Measurements from ENCODE around the gene CIDEB.
A peak's percentile ranks its signal among the peaks of the same experiment; 100 is the strongest.
"Not testable (repeated sequence)": the region's sequence is repeated elsewhere in the genome, so short reads cannot be mapped to it uniquely, and the experiment has no call there.

CIDEB gene, protein sequence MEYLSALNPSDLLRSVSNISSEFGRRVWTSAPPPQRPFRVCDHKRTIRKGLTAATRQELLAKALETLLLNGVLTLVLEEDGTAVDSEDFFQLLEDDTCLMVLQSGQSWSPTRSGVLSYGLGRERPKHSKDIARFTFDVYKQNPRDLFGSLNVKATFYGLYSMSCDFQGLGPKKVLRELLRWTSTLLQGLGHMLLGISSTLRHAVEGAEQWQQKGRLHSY

DNA sequence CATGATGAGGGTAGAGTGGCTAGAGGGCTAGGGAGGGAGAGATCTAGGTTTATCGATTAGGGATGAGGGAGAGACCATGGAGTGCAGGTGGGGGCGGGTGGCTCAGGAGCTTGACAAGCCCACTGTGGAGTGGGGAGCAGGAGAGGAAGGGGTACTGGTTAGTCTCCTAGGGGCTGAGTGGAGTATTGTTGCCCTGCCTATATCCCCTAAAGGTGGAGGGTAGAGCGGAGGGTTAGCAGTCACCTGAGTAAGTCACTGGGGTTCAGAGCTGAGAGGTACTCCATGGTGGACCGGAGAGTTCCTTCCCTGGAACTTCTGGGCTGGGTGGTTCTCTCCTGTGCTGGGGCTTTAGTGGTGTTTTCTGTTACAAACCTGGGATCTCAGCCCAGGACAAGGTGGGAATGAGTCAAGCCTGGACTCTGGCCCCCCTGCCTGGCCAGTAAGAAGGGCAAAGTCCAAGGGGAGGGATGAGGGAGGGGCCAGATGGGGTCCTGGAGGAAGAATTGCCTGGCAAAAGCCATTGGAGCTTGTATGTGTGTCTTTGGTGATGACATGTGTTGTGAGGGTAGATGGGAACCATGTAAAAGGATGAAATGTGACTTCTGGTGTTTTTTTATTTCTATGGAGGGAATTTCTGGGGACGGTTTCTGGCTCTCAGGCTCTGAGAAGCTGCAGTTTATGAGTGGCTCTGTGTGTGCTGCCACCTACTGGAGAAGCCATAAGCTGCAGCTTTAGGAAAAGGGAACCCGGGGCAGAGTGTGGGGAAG, at the start of gene CIDEB:
Gene CIDEB (minus strand): TSS at position 403 of the 767 bp plus-strand sequence. CDS start 119 bp downstream, at position 284.
- no peak for DNase-seq

DNA sequence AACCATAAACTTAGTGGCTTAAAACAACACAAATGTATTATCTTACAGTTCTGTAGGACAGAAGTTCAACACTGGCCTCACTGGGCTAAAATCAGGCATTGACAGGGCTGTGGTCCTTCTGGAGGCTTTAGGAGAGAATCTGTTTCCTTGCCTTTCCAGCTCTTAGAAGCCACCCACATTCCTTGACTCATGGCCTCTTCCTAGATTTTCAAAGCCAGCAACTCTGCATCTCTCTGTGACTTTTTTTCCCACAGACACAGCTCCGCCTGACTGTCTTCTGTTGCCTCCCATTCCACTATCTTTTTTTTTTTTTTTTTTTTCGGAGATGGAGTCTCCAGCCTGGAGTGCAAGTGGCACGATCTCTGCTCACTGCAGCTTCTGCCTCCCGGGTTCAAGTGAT, 48.4 kb upstream of the CIDEB start:
- DNase-seq, result no peak

DNA sequence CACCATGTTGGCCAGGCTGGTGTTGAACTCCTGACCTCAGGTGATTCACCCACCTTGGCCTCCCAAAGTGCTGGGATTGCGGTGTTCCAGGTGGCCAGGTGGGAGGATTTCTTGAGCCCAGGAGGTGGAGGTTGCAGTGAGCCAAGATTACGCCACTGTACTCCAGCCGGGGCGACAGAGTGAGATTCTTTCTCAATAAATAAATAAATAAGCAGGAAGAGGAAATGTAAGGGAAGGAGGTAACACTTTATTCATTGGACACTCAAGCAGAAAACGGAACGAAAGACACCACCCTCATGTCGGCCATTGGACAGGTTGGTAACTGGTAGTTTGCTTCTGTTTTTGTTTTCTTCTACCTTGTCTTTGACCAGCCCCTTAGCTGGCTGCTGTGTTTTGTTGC, 47.2 kb upstream of the CIDEB start:
- no peak for DNase-seq

DNA sequence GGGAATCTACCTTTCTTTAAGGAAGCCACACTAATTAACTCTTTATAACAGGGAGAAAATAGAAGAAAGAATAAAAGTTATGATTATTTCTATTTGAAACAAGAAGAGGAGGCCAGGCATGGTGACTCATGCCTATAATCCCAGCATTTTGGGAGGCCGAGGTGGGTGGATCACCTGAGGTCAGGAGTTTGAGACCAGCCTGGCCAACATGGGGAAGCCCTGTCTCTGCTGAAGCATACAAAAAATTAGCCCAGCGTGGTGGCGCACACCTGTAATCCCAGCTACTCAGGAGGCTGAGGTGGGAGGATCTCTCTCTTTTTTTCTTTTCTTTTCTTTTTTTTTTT, 46.7 kb upstream of the CIDEB start:
- not testable (repeated sequence) for DNase-seq

DNA sequence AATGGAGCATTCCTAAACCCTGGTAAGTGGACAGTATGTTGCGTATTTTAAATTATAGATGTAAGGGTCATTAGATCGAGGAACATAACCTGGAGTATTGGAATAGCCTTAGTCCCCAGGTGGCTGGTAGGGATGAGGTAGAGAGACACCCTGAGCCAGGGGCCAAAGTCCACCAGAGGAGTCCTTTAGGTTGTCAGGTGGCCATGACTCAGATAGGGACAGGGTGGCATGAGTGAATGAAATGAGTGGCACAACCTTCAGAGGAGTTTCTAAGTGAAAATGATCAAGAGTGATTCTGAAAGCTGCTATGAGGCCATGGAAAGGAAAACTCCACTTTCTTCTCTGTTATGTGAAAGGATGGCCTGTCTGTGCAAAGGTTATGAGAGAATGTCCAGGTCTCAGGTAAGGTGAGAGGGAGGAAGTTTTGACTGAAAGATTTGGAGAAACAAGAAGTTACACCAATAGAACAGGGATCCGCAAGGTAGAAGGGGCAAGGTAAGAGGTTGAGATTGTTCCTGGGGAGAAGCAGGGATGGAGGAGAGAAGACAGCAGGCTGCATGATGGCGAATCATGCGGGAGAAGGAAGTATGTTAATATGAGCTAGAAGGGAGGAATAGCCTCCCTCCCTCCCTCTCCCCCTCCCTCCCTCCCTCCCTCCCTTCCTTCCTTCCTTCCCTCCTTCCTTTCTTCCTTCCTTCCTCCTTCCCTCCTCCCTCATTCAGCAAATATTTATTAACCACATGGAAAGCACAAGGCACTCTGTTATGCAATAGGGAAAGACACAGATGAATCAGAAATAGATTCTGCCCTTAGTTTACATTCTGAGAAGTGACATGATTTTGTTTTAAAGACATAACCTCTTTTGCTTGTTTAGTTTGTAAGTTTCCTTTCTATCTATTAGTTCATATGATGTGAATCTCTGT, 46.0 kb upstream of the CIDEB start:
- no peak for DNase-seq

DNA sequence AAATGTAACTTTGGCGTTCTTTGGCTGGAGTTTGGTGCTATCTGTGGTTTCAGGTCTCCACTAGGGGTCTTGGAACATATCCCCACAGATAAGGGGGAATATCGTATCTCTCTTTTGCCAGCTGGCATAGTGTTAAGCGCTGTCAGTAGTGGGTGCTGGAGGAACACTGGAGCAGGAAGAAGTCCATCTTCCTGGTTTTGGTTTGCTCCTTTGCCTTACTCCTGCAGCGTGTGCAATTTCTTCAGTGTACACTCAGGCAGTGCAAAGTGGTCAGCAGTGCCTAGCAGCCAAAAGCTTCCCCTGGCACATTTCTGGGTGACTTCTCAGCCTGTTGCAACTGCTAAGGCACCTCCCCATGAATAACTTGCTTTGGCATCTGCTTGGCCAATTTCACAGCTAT, 43.7 kb upstream of the CIDEB start:
- peak; percentile 46 for DNase-seq

DNA sequence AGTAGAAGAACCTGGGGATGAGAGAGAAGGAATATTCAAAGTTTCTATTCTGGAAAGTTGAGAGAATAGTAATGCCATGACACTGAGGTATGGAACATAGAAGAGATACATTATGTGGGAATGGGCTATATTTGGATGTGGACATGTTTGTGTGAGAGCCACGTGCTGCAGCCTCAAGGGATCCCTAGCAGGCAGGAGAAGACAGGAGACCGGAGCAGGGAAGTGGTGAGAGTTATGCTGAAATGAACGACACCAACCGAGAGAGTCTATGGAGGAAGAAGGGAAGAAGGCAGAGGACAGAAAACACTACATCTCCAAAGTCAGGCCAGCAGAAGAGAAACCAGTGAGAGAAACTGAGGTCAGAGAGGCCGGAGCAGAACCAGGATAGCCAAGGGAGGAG, 42.0 kb upstream of the CIDEB start:
- no peak for DNase-seq

DNA sequence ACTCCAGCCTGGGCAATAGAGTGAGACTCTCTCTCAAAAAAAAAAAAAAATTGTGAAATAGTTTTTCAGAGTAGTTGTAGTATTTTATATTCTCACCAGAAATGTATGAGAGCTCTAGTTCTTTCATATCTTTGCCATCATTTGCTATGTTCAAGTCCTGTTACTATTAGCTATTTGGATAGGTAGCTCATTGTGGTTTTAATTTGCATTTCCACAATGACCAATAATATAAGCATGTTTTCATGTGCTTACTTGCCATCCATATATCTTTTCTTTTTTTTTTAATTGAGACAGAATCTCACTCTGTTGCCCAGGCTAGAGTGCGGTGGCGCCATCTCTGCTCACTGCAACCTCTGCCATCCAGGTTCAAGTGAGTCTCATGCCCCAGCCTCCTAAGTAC, 40.4 kb upstream of the CIDEB start:
- DNase-seq, result no peak

DNA sequence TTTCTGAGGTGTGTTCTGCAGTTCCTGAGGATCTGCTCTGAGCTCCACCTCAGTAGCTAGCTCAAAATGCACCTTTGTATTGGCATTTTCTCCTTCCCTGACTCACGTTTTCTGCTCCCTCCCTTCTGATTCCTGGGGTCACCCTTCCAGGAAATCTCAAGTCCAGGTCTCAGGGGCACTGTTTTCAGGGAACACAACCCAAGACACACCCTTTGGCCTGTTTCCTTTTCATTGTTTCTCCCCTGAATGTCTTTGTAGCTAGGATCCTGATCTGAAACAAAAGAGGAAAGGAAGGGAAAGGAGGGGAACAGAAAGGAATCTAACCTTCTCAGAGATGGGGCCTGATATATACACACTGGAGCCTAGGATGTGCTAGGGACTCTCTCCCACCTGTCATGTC, 39.4 kb upstream of the CIDEB start:
- no peak for DNase-seq

DNA sequence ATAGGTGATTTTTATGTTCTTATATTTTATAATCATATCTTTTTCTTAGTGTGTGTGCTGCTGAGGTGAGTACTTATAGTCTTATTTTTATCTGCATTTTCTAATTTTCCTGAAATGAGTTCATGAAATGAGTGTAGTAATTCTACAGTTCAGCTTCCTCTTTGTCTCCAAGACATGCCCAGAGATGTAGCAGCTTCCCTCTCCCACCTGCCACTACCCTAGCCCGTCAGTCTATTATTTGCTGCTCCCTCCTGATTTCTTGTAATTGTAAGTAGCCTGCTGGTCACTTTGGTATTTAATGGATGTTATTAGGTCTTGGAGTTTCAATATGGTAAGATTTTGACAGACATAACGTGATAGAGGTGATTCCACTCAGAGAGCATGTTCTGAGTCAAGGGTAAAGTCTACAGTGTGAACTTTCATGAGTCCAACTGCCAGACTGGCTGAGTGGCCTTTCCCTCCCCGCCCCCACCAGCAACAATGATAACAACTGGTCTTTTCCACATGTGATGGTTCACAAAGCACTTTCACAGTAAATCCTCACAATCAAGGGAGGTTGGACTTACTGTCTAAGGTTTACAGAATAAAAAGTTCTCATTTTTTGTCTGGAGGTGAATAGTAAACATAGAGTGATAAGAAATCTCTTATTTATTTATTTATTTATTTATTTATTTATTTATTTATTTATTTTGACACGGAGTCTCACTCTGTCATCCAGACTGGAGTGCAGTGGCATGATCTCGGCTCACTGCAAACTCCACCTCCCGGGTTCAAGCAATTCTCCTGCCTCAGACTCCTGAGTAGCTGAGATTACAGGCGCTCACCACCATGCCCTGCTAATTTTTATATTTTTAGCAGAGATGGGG, 36.3 kb upstream of the CIDEB start:
- no peak for DNase-seq

DNA sequence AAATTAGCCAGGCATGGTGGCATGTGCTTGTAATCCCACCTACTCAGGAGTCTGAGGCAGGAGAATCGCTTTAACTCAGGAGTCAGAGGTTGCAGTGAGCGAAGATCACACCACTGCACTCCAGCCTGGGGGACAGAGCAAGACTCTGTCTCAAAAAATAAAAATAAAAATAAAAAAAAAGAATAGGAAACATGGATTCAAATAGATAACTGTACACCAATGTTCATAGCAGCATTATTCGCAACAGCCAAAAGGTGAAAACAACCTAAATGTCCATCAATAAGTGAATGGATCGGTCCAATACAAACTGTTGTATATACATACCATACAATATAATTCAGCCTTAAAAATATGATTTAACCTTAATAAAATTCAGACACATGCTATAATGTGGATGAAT, 35.1 kb upstream of the CIDEB start:
- no peak for DNase-seq

DNA sequence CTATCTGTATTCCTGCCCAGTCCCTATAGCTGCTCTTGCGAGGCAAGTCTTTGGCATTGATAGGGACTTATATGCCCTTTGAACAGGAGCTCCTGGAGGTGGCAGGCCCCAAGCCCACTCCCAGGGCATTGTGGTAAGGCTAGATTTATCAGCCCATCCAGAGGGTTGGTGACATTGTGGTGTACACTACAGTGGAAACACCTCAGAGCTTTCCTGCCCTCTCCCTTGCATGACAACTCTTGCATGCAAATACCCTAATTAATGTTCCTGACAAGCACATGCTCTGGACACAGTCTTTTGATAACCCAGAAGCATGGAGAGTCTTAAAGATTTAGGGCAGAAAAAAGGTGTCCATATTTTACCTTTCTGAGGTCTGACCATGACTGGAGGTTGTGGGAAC, 32.8 kb upstream of the CIDEB start:
- no peak for DNase-seq

DNA sequence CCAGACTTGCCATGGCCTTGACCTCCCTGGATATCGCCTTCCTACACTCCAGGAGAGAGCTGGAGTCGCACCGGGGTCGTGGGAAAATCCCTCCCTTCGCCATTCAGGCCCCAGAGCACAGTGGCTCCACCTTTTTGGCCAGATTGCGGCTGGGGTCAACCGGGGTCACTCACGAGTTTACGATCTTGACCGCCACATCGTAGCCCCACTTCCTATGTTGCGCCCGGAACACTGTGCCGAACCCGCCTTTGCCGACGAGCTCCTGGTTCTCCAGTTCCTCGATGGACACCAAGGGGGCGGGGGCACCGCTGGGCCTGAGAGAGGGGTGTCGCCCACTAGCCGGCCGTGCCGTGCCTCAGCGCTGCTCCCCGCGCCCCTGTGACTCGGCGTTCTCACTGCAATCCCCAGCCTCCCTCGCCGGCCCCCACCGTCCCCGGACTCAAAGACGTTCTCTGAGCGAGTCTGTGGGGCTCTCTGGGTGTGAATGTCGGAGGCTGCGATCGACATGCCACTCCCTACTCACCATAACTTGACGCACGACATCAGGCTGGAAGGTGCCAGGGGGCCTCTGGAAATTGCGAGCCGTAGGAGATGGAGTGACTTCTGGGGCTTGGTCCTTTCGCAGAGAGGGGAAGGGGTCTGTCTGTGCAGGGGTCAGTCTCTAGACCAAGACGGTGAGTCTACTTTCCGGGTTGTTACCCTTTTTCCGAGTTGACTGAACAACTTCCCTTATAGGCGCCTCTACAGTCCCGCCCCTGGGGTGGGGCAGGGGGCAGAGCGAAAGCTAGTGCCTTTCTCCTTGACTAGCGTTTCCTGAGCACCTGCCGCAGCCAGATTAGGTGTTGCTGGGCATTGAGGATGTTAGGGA, 31.7 kb upstream of the CIDEB start, which contains the start of gene RIPK3:
Gene RIPK3 (minus strand): TSS at position 708 of the 868 bp plus-strand sequence. CDS start 165 bp downstream, at position 543.
- DNase-seq, result no peak

DNA sequence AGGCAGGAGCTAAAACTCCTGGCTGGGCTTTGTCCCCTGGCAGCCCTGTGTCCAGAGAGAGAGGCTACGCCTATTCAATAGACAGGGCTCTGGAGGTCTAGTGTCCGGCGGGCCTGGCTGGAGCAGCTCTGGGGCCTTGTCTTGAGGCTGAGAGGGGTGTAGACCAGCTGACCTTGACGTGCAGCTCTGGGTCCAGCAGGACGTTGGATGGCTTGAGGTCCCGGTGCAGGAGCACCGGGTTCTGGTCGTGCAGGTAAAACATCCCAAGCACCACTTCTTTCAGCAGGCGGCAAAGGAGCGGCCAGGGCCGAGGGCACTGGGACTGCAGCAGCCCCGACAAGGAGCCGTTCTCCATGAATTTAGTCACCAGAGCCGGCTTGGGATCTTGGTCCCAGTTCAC, 31.1 kb upstream of the CIDEB start:
- DNase-seq, result no peak

DNA sequence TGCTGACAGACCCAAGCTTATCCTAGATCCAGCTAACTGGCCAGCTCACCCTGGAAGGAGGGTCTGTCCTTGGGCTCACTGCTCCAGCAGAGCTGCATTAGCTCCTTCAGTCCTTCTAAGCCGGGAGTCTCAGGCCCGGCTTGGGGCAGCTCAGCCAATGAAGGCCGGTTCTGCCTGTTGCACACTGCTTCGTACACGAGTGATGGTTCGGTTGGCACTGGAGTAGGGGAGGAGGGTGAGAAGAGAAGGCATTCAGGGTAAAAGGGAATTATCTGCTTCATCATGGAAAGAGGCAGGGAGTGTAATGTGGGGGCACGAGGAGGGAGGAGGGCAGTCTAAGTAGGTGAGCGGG, 30.0 kb upstream of the CIDEB start:
- no peak for DNase-seq

DNA sequence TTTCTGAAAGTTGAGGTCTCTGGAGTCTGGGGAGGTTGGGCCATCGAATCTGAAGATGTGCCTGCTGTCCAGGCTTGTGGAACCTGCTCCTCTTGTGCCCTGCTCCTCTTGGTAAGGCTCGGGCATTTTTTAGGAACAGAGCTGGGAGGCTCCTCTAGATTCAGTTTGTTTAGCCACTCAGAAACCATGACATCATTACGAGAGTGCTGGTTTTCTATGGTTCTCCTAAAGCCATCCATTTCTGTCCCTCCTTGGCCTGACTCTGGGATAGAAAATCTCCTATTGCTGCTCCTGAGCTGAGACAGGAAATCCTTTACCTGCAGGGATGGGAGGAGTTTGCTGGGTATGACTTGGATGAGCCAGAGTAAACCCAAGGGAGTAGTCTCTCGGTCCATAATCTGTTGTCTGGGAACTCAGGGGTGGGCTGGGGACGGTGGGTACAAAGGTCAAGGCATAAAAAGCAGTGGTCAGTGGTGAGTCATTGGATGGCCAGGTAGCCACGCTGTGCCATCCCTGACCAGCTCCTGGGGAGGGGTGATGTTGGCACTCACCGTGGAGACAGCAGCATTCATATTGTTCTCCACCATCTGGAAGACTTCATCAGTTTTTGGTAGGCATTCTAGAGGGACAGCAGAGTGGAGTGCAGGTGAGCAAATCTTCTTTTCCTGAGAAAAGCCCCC, 29.5 kb upstream of the CIDEB start:
- no peak for DNase-seq

DNA sequence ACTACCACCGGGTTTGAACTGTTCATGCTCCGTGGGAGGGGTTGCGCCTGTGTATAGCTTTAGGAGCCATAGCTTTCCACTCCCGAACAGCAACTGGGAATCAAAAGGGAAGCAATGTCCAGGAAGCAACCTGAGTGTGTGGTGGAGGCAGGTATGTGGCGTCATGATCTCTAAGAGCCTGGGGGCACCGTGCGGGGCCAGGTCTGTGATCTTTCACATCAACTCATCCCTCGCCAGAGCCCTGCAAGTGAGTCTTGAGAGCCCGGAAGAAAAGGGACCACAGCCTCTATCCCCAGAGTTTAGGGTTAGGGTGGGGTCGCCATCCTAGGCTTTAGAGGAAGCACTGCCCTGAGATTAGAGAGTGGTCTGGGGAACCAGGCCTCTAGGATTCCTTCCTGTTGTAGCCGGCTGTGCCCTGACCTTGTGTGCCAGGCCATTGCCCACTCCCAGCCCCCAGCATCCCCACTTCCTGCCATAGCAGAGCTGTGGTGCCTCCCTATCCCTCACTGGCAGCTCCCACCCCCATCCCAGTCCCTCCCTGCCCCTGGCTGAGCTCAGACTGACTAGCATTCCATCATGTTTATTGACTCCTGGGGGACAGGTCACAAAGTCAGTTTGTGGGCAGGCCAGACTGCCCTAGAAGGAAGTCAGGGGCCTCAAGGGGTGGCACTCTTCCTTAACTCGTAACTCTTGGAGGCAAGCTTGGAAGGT, 27.8 kb upstream of the CIDEB start:
- no peak for DNase-seq

DNA sequence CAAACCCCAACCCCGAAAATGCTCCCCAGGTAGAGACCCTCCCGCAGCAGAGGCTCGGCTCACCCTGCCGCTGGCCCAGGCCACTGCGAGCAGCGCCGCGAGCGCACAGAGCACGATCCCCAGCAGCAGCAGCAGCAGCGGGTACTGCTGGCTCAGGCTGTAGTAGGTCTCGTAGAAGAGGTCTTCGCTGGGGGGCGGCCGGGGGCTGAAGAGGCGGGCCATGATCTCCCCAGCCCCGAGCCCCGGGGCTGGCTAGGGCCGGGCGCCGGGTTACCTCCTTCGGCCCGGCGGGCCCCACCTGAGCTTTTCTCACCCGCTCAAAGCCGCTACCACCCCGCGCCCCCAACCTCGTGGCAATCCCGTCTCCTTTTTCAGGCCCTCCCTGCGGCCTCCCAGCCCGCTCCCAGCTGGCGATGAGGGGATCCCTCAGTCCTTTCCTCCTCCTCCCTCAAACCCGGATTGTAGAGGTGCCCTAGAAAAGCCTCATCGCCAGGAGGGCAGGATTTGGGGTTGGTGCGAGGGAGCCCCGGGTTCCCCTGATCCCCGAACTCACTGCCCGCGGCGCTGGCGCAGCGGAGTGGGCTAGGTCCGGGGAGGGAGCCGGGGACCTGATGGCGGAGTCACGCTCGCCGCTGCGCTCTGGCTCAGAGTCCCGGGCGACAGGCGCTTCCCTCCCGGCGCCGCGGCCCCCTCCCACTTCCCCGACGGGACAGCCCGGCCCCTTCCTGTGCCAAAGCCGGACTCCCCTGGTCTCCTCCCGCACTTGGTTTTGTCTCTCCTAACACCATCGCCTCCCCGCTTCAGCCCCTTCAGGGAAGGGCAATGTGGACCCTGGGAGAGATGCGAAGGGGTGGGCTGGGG, 26.9 kb upstream of the CIDEB start, which contains the start of gene ADCY4:
Gene ADCY4 (minus strand): TSS at position 641 of the 861 bp plus-strand sequence. CDS start 419 bp downstream, at position 222.
- DNase-seq, result no peak

All from NCI-H524 treated with DMSO at 0.1 percent for 48 hours (cell line).